HG03039 (cell line): ENCODE data around the gene POU2AF2.
"Not testable (repeated sequence)": the region's sequence is repeated elsewhere in the genome, so short reads cannot be mapped to it uniquely, and the experiment has no call there.

Experiments
- ATAC-seq: cut with Tn5 transposase; IDR thresholded peaks from one replicate; pipeline ENCODE4 v1.9.1; 2021; ENCODE audit warnings: mild to moderate bottlenecking, moderate library complexity; ENCODE audit not compliant: unreplicated experiment

The POU2AF2 gene

DNA sequence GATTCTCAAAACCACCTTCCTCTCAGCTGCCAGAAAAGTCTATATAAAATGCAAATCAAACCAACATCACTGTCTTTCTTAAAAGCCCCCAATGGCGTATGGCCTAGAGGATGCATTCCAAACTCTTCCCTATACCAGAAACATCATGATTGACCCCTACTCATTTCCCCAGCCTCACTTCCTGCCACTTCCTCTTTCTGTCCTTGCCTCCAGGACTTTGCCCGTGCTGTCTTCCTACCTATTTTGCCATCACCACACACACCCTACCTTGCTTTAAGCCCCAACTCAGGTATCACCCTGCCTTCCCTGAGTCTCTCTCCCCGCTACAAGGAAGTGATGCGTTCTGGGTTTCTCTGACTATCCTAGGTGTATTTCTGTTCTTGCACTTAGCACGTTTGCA, 8.1 kb downstream of the POU2AF2 start:
- ATAC-seq: no peak

DNA sequence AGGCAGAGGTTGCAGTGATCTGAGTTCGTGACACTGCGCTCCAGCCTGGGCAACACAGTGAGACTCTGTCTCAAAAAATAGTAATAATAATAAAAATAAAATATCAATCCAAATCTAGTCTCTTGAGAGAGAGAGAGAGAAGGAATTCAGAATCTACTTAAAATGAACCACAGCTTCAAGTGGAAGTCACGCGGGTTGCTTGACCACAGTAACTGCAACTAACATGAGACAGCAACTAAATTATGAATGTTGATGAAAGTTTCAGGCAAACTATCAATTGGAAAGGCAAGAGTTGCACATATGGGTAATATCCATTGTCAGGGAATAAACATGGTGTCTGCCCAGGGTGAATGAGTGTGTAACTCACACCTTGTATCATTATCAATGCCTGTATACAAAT, 12.5 kb downstream of the POU2AF2 start:
- no peak for ATAC-seq

DNA sequence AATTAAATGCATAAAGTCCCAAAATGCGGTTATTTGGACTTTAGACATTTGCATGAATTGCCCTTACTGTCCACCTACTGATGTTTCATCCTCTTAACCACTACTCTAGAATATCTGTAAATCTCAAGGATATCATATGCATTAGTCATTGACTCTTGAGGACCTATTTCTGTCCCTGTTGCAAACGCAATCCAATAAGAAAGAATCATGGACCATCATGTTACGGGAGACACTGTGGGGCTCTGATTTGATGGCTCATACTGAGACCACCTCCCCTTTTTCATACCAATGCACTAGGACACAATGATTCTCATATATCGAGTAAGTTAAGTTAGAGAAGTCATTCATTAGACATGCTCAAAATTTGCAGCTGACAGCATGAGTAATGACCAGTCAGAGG, 14.4 kb downstream of the POU2AF2 start:
- no peak for ATAC-seq

DNA sequence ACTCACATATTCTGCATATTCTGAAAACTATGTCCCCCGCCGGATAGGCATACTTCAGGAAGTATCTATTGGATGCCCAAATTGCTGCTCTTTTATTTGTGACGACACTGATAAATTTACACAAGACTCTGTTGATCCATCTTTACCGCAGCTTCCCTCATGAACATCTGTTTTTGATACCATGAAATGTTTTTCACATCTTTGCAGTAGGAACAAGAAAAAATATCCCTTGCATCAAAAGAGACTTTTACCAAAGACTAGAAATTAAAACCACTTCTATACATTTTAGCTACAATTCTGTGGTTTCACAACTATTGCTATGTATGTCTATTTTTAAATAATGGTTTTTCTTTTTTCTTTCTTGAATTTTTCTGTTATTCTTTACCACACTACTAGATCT, 15.3 kb downstream of the POU2AF2 start:
- no peak for ATAC-seq

DNA sequence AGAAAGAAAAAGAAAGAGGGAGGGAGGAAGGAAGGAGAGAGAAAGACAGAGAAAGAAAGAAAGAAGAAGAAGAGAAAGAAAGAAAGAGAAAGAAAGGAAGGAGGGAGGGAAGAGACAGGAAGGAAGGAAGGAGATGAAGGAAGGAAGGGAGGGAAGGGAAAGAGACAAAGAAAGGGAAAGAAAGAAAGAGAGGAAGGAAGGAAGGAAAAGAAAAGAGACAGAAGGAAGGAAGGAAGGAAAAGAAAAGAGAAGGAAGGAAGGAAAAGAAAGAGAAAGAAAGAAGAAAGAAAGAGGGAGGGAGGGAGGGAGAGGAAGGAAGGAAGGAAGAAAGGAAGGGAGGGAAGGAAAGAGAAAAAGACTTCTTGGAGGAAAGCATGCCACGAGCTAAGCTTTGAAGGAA, 19.1 kb downstream of the POU2AF2 start:
- no peak for ATAC-seq

DNA sequence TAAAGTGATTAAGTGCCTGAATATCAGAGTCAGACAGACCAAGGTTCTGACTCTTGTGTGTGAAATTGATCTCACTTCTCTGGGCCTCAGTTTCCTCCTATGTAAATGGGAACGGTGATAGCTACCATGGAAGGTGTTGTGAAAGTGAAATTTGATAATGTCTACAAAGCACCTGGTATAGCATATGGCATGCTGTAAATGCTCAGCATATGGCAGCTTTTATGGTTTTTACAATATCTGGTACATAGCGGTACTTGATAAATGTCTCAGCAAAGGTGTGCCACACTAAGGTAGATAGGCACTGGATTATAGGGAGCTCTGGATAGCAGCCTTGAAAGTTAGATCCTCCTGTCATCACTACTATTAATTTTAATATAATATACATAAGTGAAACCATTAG, 19.9 kb downstream of the POU2AF2 start:
- no peak for ATAC-seq

DNA sequence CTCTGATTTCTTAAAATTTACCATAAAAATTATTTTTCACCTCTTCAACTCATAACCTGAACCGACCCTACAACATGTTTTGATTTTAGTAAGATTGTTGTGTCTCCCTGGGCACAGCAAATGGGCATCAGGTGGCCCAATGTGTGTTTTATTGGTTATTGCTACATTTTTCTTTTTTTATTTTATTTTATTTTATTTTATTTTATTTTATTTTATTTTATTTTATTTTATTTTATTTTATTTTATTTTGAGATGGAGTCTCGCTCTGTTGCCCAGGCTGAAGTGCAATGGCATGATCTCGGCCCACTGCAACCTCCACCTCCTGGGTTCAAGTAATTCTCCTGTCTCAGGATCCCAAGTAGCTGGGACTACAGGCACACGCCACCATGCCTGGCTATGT, 22.8 kb downstream of the POU2AF2 start:
- not testable (repeated sequence) for ATAC-seq

DNA sequence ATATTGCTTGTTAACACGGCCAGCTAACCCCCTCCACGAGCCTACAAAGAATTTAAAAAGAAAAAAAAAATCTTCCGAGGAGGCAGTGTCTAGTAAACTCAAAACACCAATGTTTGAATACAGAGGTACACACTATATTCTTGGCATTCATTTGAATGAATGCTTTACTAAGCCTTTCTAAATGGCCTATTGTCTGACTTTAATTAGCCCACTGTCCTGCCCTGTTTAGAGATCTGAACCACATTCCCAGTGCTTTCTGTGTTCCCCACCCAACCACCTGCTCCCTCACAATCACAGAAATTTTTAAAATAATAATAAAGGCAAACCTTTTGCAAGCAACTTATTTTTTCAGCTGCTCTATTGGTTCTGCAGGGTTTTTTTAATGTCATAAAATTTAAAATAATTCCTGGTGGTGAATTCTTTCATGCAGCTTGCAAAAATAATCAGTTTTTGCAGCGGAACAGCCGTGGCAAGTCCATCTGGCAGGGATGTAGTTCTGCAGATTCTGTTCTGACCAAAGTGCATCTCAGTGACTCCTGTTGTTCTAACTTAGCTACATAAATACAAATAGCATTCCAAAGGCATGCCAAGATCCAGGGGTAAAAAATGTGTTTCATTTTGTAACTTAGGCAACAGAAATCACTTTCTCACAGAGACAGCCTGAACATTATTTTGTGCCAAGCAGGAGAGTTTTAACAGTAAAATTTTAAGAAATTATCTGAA, 23.8 kb downstream of the POU2AF2 start:
- no peak for ATAC-seq

DNA sequence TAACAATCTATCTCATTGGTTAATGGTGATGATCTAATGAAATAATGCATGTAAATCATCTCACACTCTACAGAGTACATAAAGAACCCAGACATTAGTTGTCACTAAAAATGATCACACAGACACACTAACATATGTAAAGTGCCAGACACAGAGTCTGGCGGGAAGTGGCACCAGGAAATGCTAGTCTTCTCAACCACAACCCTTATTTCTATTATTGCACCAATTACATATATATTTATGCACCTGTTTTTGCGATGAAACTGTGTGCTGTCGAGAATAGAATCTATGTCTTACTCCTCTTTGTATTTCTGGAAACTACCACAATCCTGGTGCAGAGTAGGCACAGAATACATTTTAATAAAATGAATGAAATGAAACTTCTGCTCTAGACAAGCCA, 26.9 kb downstream of the POU2AF2 start:
- no peak for ATAC-seq

DNA sequence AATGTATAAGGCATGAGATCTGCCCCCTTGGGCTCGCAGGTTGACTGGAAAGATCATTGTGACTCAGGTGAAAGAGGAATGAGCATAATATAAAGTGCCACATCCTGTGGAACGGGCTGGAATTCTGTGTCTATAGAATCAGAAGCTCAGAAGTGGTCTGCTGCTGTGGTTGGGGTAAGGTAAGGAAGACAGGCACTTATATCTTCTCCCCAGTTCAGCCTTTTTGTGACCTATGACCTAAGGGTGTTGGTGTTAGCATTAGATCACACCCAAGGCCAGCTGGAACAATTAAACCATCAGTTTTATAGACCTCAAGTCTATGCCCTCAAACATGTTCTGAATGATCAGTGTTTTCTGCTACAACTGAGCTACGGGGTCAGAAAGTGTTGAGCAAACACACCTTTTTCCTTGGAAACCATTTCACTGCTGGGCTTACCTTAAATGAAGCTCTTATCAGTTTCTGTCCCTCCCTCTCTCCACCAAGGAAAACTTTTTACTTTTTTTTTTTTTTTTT, 37.1 kb downstream of the POU2AF2 start:
- no peak for ATAC-seq

DNA sequence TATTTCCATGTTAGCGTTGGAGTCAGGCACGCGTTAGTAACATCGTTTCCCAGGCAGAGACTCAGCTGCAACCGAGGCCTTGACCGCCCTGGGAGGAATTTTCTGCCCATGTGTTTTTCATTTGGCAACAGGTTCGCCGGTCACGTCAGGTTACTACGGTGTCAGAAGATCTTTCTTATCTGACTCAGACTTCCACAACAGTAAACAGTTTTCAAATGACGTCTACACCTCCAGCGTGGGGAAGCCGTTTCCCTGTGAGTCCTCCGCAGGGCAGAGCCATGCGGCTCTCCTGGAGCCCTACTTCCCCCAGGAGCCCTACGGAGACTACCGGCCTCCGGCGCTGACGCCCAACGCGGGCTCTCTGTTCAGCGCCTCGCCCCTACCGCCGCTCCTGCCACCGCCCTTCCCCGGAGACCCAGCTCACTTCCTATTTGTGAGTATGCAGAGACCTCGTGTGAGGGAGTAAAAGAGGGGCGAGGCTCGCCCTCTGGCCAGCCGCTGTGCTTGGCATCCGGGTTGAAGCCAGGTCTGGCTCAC, 38.5 kb downstream of the POU2AF2 start:
- ATAC-seq: no peak

DNA sequence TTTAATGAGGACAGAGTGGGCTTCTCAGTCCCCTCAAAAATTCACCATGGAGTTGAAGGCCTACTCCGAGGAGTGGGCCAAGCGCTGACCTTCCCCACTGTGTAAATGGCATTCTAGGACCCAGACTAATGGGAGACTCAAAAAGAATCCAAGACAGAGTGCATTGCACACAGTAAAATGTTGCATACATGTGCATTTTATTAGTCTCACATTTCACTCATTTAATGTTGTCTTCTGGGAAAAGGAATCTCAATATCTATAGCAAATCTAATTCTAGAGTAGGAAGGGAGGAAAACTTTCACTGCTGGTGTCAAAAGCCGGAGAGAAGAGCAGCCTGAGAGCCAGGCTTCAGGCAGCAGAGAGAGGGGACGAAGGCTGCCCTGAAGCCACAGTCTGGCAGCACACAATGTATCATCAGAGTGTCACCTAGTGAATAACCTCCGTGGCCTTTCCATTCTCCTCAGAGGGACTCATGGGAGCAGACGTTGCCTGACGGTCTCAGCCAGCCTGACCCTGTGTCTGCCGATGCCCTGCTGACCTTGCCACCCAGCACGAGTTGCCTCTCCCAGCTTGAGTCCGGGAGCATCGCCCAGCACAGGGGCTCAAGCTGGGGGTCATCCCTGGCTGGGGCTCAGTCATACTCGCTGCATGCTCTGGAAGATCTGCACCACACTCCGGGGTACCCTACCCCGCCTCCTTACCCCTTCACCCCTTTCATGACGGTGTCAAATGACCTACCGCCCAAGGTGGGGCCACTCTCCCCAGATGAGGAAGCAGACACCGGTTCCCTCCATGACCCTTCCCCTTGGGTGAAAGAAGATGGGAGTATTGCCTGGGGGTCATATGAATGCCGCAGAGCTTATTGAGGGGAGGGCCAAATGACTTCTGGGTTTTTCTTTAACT, 39.9 kb downstream of the POU2AF2 start:
- ATAC-seq: no peak

DNA sequence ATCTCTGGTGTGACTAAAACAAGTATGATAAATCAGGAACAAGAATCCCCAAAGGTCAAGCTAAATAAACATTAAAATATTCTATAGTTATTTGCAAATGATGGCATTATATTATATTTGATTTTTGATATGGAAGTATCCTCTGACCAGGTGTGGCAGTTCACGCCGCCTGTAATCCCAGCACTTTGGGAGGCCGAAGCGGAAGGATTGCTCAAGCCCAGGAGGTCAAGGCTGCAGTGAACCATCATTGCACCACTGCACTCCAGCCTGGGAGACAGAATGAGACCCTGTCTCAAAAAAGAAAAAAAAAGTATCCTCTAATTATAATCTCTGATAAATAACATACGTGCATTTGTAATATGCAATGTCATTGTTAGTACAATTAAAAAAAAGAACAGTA, 46.2 kb downstream of the POU2AF2 start:
- ATAC-seq: no peak

DNA sequence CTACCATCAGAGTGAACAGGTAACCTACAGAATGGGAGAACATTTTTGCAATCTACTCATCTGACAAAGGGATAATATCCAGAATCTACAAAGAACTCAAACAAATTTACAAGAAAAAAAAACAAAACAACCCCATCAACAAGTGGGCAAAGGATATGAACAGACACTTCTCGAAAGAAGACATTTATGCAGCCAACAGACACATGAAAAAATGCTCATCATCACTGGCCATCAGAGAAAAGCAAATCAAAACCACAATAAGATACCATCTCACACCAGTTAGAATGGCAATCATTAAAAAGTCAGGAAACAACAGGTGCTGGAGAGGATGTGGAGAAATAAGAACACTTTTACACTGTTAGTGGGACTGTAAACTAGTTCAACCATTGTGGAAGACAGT, 46.9 kb downstream of the POU2AF2 start:
- not testable (repeated sequence) for ATAC-seq

DNA sequence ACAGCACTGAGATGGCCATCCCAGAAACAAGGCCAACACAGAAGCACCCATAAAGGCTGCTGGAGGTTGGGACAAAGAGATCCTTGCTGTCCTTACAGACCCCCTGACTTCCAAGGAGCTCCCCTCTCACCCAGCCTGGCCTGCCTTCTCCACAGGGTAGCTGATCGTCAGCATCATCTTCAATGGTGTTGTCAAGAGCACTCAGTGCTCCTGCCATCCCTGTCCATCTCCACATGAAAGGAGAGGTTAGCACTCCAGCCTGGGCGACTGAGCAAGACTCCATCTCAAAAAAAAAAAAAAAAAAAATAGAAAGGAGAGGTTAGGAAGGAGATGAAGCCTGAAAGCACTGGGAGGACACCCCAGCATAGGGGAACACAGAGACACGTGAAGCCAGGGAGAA, 50.7 kb downstream of the POU2AF2 start:
- no peak for ATAC-seq

DNA sequence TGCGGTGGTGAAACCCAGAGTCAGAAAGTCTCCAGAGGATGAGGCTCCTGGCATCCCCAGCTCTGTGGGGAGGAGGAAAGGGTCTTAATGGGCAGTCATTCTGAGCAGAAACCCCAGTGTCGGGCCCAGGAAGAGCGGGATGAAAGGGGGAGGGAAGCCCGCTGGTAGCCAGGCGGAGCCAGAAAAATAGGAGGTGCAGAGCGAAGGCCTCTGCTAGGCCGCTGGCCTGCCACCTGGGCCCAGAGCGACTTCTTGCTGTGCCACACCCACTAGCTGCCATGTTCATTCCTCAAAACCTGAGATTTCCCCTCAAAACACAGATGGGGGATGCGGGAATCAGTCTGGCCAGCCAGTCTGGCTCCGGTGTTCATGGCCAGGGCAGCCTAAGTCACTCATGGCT, 52.2 kb downstream of the POU2AF2 start:
- ATAC-seq: no peak

DNA sequence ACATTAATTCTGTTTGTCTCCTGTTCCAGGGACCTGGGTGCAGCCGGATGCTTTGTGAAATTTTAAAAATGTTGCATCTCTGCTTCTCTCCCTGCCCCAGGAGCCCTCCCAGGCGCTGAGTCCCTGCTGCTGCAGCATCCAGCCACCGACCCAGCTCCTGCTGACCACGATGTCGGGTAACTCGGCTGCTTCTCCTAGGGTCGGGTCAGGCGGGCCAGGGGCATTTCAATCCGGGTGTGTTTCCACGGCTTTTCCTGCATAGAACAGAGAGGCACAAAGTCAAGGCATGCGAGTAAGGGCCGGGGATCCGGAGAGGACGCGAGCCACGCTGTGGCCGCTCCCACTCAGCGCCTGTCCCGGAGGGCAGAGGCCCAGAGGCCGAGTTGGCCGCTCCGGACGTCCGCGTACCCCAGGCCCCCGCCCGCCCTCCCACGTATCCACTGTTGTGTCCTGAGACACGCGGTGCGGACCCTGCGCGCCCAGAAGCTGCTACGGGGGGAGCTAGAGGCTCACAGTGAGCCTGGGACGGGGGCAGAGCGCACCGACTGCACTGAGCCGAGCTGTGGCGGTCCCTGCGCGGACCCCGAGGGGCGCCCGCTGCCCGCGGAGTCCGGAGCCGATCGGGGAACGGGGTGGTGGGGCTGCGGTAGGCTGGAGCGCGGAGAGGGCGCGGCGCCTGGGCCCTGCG, 53.0 kb downstream of the POU2AF2 start, which contains the start of gene POU2AF3:
Gene POU2AF3 (plus strand): TSS at position 134 of the 688 bp plus-strand sequence. CDS start 36 bp downstream, at position 170.
- ATAC-seq: peak; percentile 14

DNA sequence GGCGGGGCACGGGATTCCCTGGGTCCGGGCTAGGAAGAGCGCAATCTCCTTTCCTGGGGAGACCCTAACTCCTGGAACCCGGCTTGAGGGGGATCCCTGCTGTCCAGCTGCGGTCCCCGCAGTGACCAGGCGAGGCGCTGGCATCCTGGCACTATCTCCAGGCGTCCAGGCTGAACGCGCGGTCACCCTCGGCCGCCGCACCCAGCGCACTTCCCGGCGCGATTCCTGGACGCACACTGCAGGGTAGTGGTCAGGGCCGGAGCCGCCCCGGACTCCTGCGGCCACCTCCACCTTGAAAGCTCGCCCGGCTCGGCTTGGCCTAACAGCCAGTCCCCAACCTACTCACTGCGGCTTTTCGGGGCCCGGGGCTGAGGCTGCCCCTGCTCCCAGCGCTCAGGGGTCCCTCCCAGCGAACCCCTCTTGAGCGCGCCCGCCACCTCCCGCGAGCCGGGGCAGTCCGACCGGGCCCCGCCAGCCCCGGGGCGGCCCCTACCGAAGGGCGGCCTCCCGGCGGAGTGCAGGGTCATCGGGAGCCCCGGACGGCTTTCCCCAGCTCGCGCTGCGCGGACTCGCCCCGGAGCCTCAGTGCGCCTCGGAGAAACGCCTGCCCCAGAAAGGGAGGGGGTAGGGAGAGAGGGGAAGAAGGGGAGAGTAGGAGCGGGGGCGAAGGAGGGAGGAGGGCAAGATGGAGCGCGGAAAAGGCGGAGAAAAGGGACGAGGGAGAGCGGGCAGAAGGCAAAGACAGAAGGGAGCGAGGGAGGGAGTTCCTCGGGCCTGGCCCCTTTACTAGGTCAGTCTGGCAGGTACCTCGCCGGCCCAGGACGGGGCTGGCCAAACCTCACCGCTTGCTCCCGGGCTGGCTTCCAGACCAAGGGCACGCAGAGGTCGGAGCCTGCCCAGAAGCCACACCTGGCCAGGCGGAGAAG, 53.8 kb downstream of the POU2AF2 start:
- ATAC-seq: peak; percentile 50

DNA sequence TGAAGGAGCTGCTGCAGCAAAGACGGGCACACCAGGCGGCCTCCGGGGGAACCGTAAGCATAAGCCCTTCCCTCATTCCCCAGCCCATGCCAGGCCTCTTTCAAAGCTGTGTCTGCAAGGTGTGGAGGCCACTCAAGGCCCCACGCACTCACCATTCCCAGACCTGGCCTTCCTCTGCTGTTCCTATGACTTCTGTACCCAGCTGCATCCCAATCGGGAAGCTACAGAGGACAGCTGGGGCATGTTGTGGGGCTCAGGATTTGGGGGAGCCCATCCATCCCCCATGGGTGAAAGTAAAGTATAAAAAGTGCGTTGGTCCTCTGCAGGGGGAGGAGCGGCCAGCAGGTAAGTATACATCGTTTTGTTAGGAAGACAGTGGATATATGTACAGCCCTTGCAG, 55.0 kb downstream of the POU2AF2 start:
- no peak for ATAC-seq
